MG63 (cell line): Measurements from ENCODE around the gene SEPSECS. TPM values are rescaled to one million over a fixed set of nuclear protein-coding genes. Genes with fewer than 3 reads are reported as not detected.
"Not testable (repeated sequence)": the region's sequence is repeated elsewhere in the genome, so short reads cannot be mapped to it uniquely, and the experiment has no call there.

Experiments used
- DNase-seq: peaks from one replicate; pipeline ENCODE4 v3.0.0-alpha.2; 2020
- H3K27me3 ChIP-seq: fragments of 250-450 bp; sonication (Bioruptor Pico); 2 replicates; pipeline ENCODE4 v1.5.1; 2020; ENCODE audit warnings: mild to moderate bottlenecking, moderate library complexity
- H3K36me3 ChIP-seq: fragments of 250-450 bp; sonication (Bioruptor Pico); 2 replicates; pipeline ENCODE4 v1.5.1; 2020; ENCODE audit warnings: mild to moderate bottlenecking, moderate library complexity
- H3K4me3 ChIP-seq: fragments of 250-450 bp; sonication (Bioruptor Pico); 2 replicates; pipeline ENCODE4 v1.5.1; 2020; ENCODE audit warnings: mild to moderate bottlenecking, moderate library complexity
- H3K9me3 ChIP-seq: fragments of 250-450 bp; sonication (Bioruptor Pico); 2 replicates; pipeline ENCODE4 v1.5.1; 2020; ENCODE audit warnings: mild to moderate bottlenecking, moderate library complexity
- total RNA-seq: library from RNA; depleted of rRNA; stranded (reverse); fragments of >200 nt; shearing (Covaris generic); gene quantifications from 2 replicates; pipeline ENCODE4 v1.2.3, GENCODE V29; 2014; ENCODE audit warnings: low replicate concordance

The SEPSECS gene
- total RNA-seq, 1 experiment from 2014 or later, result 3.6 TPM

- Histone ChIP-seq H3K4me3 (no peak overlapping the region), H3K36me3 (no peaks in the 10 kb centered on the region), H3K27me3 (no peaks in the 10 kb centered on the region), H3K9me3 (no peaks in the 10 kb centered on the region)
- no peak for DNase-seq
Measured at GRCh38 chr4:25101836-25102235, 58.4 kb downstream of the SEPSECS start.

- no peaks in the 10 kb centered on the region for H3K36me3 ChIP-seq
- H3K4me3 ChIP-seq, result no peak overlapping the region
- DNase-seq, result no peak
- no peaks in the 10 kb centered on the region for H3K27me3 ChIP-seq
- no peaks in the 10 kb centered on the region for H3K9me3 ChIP-seq
Measured at GRCh38 chr4:25100710-25101109, 59.5 kb downstream of the SEPSECS start.

GRCh38 chr4:25100021-25100555 is 60.2 kb downstream of the SEPSECS start:
- Histone ChIP-seq H3K9me3 (no peaks in the 10 kb centered on the region), H3K36me3 (no peaks in the 10 kb centered on the region), H3K27me3 (no peaks in the 10 kb centered on the region), H3K4me3 (no peak overlapping the region)
- no peak for DNase-seq

- H3K9me3 ChIP-seq, result no peaks in the 10 kb centered on the region
- H3K36me3 ChIP-seq, result no peaks in the 10 kb centered on the region
- DNase-seq, result peak; percentile 86
- H3K4me3 ChIP-seq, result no peak overlapping the region
- H3K27me3 ChIP-seq, result no peaks in the 10 kb centered on the region
Measured at GRCh38 chr4:25098964-25099891, 61.0 kb downstream of the SEPSECS start.

- Histone ChIP-seq H3K27me3 (no peaks in the 10 kb centered on the region), H3K36me3 (no peaks in the 10 kb centered on the region), H3K4me3 (no peak overlapping the region), H3K9me3 (no peaks in the 10 kb centered on the region)
- DNase-seq, result no peak
Measured at GRCh38 chr4:25096981-25097443, 63.2 kb downstream of the SEPSECS start.

- H3K27me3 ChIP-seq, result no peaks in the 10 kb centered on the region
- no peaks in the 10 kb centered on the region for H3K36me3 ChIP-seq
- H3K9me3 ChIP-seq, result no peaks in the 10 kb centered on the region
- no peak for DNase-seq
- H3K4me3 ChIP-seq, result no peak overlapping the region
Measured at GRCh38 chr4:25096251-25096980, 63.8 kb downstream of the SEPSECS start.

- DNase-seq, result no peak
- no peaks in the 10 kb centered on the region for H3K36me3 ChIP-seq
- no peak overlapping the region for H3K4me3 ChIP-seq
- no peaks in the 10 kb centered on the region for H3K9me3 ChIP-seq
- no peaks in the 10 kb centered on the region for H3K27me3 ChIP-seq
Measured at GRCh38 chr4:25095837-25096236, 64.4 kb downstream of the SEPSECS start.

- H3K4me3 ChIP-seq, result no peak overlapping the region
- H3K9me3 ChIP-seq, result no peaks in the 10 kb centered on the region
- no peaks in the 10 kb centered on the region for H3K36me3 ChIP-seq
- no peak for DNase-seq
- no peaks in the 10 kb centered on the region for H3K27me3 ChIP-seq
Measured at GRCh38 chr4:25092139-25092538, 68.1 kb downstream of the SEPSECS start.

GRCh38 chr4:25090516-25090915 is 69.7 kb downstream of the SEPSECS start:
- Histone ChIP-seq H3K36me3 (no peaks in the 10 kb centered on the region), H3K4me3 (no peak overlapping the region), H3K9me3 (no peaks in the 10 kb centered on the region), H3K27me3 (no peaks in the 10 kb centered on the region)
- DNase-seq, result peak; percentile 31

- H3K9me3 ChIP-seq, result no peaks in the 10 kb centered on the region
- no peak overlapping the region for H3K4me3 ChIP-seq
- H3K36me3 ChIP-seq, result no peaks in the 10 kb centered on the region
- H3K27me3 ChIP-seq, result no peaks in the 10 kb centered on the region
- no peak for DNase-seq
Measured at GRCh38 chr4:25089051-25089763, 71.0 kb downstream of the SEPSECS start.

- H3K27me3 ChIP-seq, result no peaks in the 10 kb centered on the region
- no peaks in the 10 kb centered on the region for H3K9me3 ChIP-seq
- no peak for DNase-seq
- no peak overlapping the region for H3K4me3 ChIP-seq
- no peaks in the 10 kb centered on the region for H3K36me3 ChIP-seq
Measured at GRCh38 chr4:25088093-25088952, 71.9 kb downstream of the SEPSECS start.

- no peak for DNase-seq
- no peaks in the 10 kb centered on the region for H3K27me3 ChIP-seq
- H3K9me3 ChIP-seq, result no peaks in the 10 kb centered on the region
- no peaks in the 10 kb centered on the region for H3K36me3 ChIP-seq
- no peak overlapping the region for H3K4me3 ChIP-seq
Measured at GRCh38 chr4:25085671-25086070, 74.6 kb downstream of the SEPSECS start.

- not testable (repeated sequence) for DNase-seq, H3K4me3 ChIP-seq, H3K27me3 ChIP-seq, H3K9me3 ChIP-seq, H3K36me3 ChIP-seq
Measured at GRCh38 chr4:25083441-25083840, 76.8 kb downstream of the SEPSECS start.

GRCh38 chr4:25081866-25082471 is 78.3 kb downstream of the SEPSECS start:
- Histone ChIP-seq H3K27me3 (no peaks in the 10 kb centered on the region), H3K4me3 (no peak overlapping the region), H3K36me3 (no peaks in the 10 kb centered on the region), H3K9me3 (no peaks in the 10 kb centered on the region)
- no peak for DNase-seq

GRCh38 chr4:25080571-25080970 is 79.7 kb downstream of the SEPSECS start:
- Histone ChIP-seq H3K27me3 (no peaks in the 10 kb centered on the region), H3K9me3 (no peaks in the 10 kb centered on the region), H3K36me3 (no peaks in the 10 kb centered on the region), H3K4me3 (no peak overlapping the region)
- DNase-seq, result no peak

- no peak for DNase-seq
- Histone ChIP-seq H3K27me3 (no peaks in the 10 kb centered on the region), H3K9me3 (no peaks in the 10 kb centered on the region), H3K4me3 (no peak overlapping the region), H3K36me3 (no peaks in the 10 kb centered on the region)
Measured at GRCh38 chr4:25078523-25078922, 81.7 kb downstream of the SEPSECS start.
